K562 (cell line): ENCODE measurements around the gene SCYL3. TPM values are rescaled to one million over a fixed set of nuclear protein-coding genes. Genes with fewer than 3 reads are reported as not detected.

ENCODE experiments used
- CBX8 ChIP-seq: fragments of 200-600 bp; sonication (generic); IDR thresholded peaks from 2 replicates; pipeline ENCODE4 v1.6.1; 2012; ENCODE audit warnings: borderline replicate concordance, mixed run types, low read depth, mild to moderate bottlenecking, moderate library complexity, mixed read lengths, low read length, control low read depth, inconsistent platforms; ENCODE audit not compliant: poor library complexity, severe bottlenecking; ENCODE audit errors: extremely low read depth
- CXXC5 ChIP-seq: fragments of 250-450 bp; sonication (Bioruptor Pico); IDR thresholded peaks from 2 replicates; pipeline ENCODE4 v1.8.0; 2022; ENCODE audit warnings: inconsistent platforms, mild to moderate bottlenecking, moderate library complexity
- ELF4 ChIP-seq: fragments of 450-650 bp; formaldehyde crosslinking; IDR thresholded peaks from 2 replicates; pipeline ENCODE4 v1.4.0; 2022; ENCODE audit warnings: missing genetic modification characterization
- ERF ChIP-seq: fragments of 450-650 bp; formaldehyde crosslinking; IDR thresholded peaks from 2 replicates; pipeline ENCODE4 v1.4.0; 2020; ENCODE audit warnings: mild to moderate bottlenecking, mixed read lengths
- GTF2E2 ChIP-seq: fragments of 200-800 bp; sonication (Bioruptor generic); IDR thresholded peaks from 2 replicates; pipeline ENCODE4 v1.6.1; 2016; ENCODE audit warnings: missing genetic modification characterization, missing compliant biosample characterization
- KLF1 ChIP-seq: fragments of 450-650 bp; IDR thresholded peaks from 2 replicates; pipeline ENCODE4 v1.6.1; 2016; ENCODE audit warnings: missing genetic modification characterization, missing compliant biosample characterization
- NCOA4 ChIP-seq: fragments of 450-650 bp; IDR thresholded peaks from 2 replicates; pipeline ENCODE4 v1.6.1; 2018; ENCODE audit warnings: mild to moderate bottlenecking; ENCODE audit not compliant: partially characterized antibody
- NCOR1 ChIP-seq: fragments of 450-650 bp; IDR thresholded peaks from 2 replicates; pipeline ENCODE4 v1.6.1; 2016; ENCODE audit warnings: mild to moderate bottlenecking, moderate library complexity
- PHF21A ChIP-seq: fragments of 450-650 bp; IDR thresholded peaks from 2 replicates; pipeline ENCODE4 v1.6.1; 2017; ENCODE audit warnings: low read depth, borderline replicate concordance
- RAD51 ChIP-seq: fragments of 450-650 bp; IDR thresholded peaks from 2 replicates; pipeline ENCODE4 v1.7.1; 2016; ENCODE audit warnings: low read depth, mild to moderate bottlenecking, borderline replicate concordance
- SMARCA4 ChIP-seq: fragments of 450-650 bp; IDR thresholded peaks from 2 replicates; pipeline ENCODE4 v1.6.1; 2016
- SNRNP70 ChIP-seq: fragments of 200-400 bp; formaldehyde crosslinking; optimal IDR thresholded peaks from 2 replicates; pipeline ENCODE3; 2017; ENCODE audit warnings: low read depth, low read length
- TEAD1 ChIP-seq, 2 experiments: fragments of 450-650 bp in 1 of 2; sonication (generic) in 1 of 2; formaldehyde crosslinking; IDR thresholded peaks; 2 replicates each; pipeline versions ENCODE4 v1.4.0 to v1.8.0; 2020 to 2022; ENCODE audit warnings: mild to moderate bottlenecking in 2 of 2, missing genetic modification reagents in 1 of 2
- ZBTB11 ChIP-seq, 3 experiments: fragments of 200-800 bp in 1 of 3; fragments of 250-450 bp in 1 of 3; fragments of 450-650 bp in 1 of 3; sonication (Bioruptor Pico) in 1 of 3; sonication (Bioruptor generic) in 1 of 3; formaldehyde crosslinking in 1 of 3; IDR thresholded peaks; 2 replicates each; pipeline versions ENCODE4 v1.6.1 to v1.8.0; 2016 to 2022; ENCODE audit warnings: mild to moderate bottlenecking in 2 of 3, missing genetic modification characterization in 2 of 3, missing compliant biosample characterization in 1 of 3, moderate library complexity in 1 of 3
- ZFP91 ChIP-seq: sonication (generic); formaldehyde crosslinking; IDR thresholded peaks from 2 replicates; pipeline ENCODE4 v1.8.0; 2022; ENCODE audit warnings: mild to moderate bottlenecking, missing genetic modification reagents
- ZNF449 ChIP-seq: fragments of 250-450 bp; sonication (Bioruptor Pico); IDR thresholded peaks from 2 replicates; pipeline ENCODE4 v1.8.0; 2022; ENCODE audit warnings: moderate library complexity, mild to moderate bottlenecking, inconsistent platforms
- ZNF551 ChIP-seq: fragments of 250-450 bp; sonication (Bioruptor Pico); IDR thresholded peaks from 2 replicates; pipeline ENCODE4 v1.5.0; 2021; ENCODE audit warnings: mild to moderate bottlenecking, moderate library complexity
- ZNF655 ChIP-seq: fragments of 250-450 bp; sonication (Bioruptor Pico); IDR thresholded peaks from 2 replicates; pipeline ENCODE4 v1.5.0; 2021
- ZNF696 ChIP-seq: fragments of 250-450 bp; sonication (Bioruptor Pico); conservative IDR thresholded peaks from 2 replicates; pipeline ENCODE4 v1.4.0; 2020; ENCODE audit warnings: mild to moderate bottlenecking, moderate library complexity
- polyA plus RNA-seq, 8 experiments: library from polyadenylated mRNA; depleted of rRNA in 4 of 8; stranded (reverse) in 5 of 8; unstranded in 3 of 8; fragments of >200 nt; fragmentation: Nextera tagmentation in 2 of 8; fragmentation: Illumina TruSeq in 1 of 8; extraction: Ambion mirVana in 2 of 8; extraction: Trizol in 1 of 8; gene quantifications; 2 replicates each; pipeline versions ENCODE4 v1.2.1 to v1.2.3, GENCODE V29; 2011 to 2014; ENCODE audit warnings: inconsistent platforms in 1 of 8, missing spikeins in 1 of 8
- total RNA-seq, 7 experiments: library from RNA; depleted of rRNA in 6 of 7; stranded (reverse); fragments of >200 nt in 6 of 7; fragmentation: Illumina TruSeq in 2 of 7; extraction: Trizol in 2 of 7; gene quantifications; 2 replicates each; pipeline versions ENCODE4 v1.2.1 to v1.2.3, GENCODE V29; 2011 to 2021; ENCODE audit warnings: low replicate concordance in 1 of 7

Gene SCYL3
- total and polyA plus RNA-seq, 9 of the 15 experiments (the other 6 are each of a cell fraction or from before 2014, with no cell fraction given) = 3.6 to 11.4 (median 7.1) TPM

GRCh38 chr1:169893645-169894423 is at the start of gene SCYL3 (continued):
- TF ChIP-seq ZBTB11 (CRISPR knock-in tag; IDR thresholded peaks at IDR 0.05) = peak in 2 of 3 experiments; percentile 36 to 91; a peak in 2 of 6 replicates
- no peak for TF ChIP-seq SNRNP70
- TF ChIP-seq CBX8 = no peak
- TF ChIP-seq ZNF655 (CRISPR knock-in tag) = no peak
- no peak for TF ChIP-seq SMARCA4
- 0 out of 2 replicates have a peak, but pooled peaks have one; percentile 13 for TF ChIP-seq PHF21A
- TF ChIP-seq NCOA4 = no peak
- peak; percentile 54 to 83; a peak in 3 of 4 replicates for TF ChIP-seq TEAD1 (CRISPR knock-in tag; IDR thresholded peaks at IDR 0.05)
- TF ChIP-seq ERF = peak; percentile 9; the same call in 1 of the 2 replicates
- TF ChIP-seq ZNF551 (CRISPR knock-in tag) = no peak
- no peak for TF ChIP-seq ZNF696
- TF ChIP-seq ELF4 (CRISPR knock-in tag) = peak; percentile 98
- no peak for TF ChIP-seq RAD51
- no peak for TF ChIP-seq ZNF449 (CRISPR knock-in tag)
- no peak; the same call in 1 of the 2 replicates for TF ChIP-seq ZFP91 (CRISPR knock-in tag)
- TF ChIP-seq KLF1 (tag) = peak; percentile 98
- peak; percentile 95 for TF ChIP-seq CXXC5
- no peak for TF ChIP-seq NCOR1
- peak; percentile 39; the same call in 1 of the 2 replicates for TF ChIP-seq GTF2E2 (tag)
